Activated CD4-positive, alpha-beta T cell treated with anti-CD3 and anti-CD28 coated beads, Interleukin-2, amount 50 U/mL, for 24 hours (primary cell): ENCODE data around the gene MYO18B.

Source experiments
- DNase-seq, 2 donors: peaks; one replicate each; pipeline ENCODE4 v3.0.0-alpha.2; 2020; ENCODE audit warnings: low read depth in 1 of 2, low spot score in 1 of 2

MYO18B gene

DNA sequence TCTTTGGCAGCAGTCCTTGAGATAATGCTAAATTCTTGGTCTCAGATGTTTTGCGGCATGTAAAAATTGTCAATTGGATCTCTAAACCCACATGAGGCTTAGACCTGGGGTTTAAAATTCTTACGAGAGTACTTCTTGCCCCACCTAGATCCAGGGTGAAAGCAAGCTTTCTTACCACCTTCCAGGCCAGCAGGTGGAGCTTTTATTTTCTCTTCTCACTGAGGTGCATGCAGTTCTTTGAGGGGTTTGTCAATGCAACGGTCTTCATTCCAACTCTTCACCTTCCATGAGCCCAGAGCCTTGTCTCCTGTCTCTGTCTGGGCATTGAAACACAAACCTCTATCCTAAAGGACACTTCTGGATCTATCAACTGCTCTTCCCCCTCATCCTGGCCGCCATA is 154.1 kb downstream of the MYO18B start:
- DNase-seq: no peak

DNA sequence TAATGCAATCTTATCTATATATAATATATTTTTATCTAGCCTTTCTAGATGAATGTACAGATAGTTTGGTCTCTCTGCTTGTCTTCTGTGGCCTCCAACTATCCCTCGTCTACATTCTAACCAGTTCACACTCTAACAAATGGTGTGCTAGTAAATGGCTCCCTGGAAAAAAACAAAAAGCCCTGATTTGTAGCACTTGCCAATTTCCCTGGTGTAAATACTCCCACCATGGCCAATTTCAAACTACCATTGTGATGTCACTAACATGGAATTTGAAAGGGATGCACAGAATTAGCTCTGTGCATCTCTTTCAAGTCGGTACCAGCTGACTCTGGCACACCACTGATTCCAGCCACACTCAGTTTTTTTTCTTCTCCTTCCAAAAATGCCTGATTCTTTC is 154.6 kb downstream of the MYO18B start:
- DNase-seq: no peak

DNA sequence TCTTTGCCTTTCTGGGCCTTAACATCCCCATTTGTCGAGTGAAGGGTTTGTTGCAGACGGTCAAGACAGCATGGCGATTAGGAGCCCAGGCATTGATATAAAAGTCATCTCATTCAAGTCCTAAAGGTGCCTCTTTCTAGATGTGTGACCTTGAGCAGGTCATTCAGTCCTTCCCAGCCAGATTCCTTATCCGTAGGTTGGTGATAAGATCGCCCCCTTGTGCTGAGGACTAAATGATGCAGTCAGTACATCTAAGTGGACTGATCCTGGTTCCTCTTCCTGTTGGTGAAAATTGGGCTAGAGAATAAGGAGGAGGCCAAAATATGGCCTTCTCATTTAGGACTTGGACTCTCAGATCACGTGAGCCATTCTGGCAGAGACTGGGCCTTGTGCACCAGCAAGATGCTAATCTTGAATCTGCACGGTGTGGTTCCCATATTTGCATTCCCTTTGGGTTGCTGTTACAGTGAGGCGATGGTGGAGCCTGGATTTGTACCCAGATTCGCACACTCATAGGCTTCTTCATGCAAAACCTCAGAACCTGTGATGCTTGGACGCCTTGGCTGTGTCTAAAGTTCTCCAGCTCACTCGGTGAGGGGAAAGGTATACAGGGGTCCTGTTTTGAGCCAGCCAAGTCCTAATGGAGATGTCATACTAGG is 156.8 kb downstream of the MYO18B start:
- no peak for DNase-seq

DNA sequence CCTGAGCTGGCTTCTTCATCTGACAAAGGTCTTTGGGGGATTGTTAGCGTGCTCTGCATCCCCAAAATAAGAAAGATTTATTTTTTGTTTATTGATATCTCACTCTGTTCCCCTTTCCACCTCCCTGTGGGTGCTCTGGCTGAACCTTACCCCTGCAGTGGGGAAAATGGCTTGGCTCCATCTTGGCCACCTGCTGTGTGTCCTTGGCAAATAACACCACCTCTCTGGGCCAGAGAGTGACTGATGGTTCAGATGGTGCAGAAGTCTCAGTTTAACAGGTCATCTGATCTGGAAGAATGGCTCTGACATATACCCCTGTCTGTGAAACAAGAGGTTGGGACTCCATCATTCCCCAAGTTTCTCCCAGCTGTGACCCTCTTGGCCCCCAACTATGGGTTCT is 157.6 kb downstream of the MYO18B start:
- DNase-seq: no peak

DNA sequence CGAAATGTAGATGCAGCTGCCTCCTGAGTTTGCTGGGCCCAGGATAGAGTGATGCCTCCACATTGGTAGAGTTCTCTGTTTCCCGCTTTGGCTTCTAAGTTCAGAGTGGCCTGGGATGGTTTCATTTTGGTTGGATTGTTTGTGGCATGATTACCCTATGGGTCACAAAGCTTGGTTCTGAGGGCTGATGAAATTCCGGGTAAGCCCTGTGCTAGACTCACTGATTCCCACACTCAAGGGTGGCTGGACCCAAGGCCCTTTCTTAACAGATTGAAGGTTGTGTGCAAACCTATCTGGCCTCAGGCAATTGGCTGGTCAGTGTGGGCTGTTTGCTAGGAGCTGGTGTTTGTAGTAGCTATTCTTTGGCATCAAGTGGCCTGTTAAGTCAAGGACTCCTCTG is 158.4 kb downstream of the MYO18B start:
- DNase-seq: no peak

DNA sequence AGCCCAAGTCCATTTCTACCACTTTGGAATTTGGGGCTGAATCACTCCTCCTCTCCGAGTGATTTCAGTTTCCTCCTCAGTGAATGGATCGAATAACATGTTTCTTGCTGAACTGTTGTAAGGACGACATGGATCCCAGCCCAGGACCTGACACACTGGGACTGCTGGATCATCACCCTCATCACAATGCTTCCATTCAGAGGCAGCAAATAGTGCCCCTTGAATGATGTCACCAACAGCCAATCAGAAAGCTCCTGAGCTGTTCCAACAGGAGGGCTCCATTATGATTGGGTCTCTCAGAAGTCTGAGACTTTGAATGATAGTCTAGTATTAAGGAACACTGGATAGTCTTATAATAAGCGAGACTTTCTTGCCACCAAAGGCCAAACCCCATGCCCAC is 158.9 kb downstream of the MYO18B start:
- DNase-seq: no peak

DNA sequence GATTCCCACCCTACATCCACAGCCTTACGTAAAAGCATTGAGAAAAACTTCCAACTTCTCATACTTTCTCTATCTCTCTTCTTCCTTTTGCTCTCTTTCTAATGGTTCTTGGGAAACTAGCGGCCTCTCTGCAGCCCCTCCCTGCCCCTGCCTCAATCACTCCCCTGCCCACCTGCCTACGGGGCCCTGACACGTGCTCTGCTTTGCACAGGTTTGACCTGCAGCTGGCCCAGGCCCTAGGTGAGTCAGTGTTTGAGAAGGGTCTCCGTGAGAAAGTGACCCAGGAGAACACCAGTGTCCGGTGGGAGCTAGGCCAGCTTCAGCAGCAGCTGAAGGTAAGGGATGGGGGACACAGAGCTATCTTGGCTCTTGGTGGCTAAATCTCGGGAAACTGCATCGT is 160.4 kb downstream of the MYO18B start:
- DNase-seq: no peak

DNA sequence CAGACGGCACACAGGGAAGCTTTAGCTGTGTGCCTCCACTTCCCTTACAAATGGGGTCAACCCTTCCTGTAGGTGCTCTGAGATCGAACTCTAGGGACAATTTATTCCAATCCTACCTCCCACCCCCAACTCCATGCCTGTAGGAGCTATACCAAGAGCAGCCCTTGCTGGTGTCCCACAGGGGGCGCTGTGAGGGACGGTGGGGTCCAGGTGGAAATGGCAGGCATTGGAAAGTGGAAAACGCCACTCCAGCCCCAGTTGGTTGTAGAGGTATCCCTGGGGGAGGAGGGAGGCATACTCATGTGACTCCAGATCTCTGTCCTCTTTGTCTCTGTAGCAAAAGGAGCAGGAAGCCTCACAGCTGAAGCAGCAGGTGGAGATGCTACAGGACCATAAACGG is 161.3 kb downstream of the MYO18B start:
- DNase-seq: no peak

DNA sequence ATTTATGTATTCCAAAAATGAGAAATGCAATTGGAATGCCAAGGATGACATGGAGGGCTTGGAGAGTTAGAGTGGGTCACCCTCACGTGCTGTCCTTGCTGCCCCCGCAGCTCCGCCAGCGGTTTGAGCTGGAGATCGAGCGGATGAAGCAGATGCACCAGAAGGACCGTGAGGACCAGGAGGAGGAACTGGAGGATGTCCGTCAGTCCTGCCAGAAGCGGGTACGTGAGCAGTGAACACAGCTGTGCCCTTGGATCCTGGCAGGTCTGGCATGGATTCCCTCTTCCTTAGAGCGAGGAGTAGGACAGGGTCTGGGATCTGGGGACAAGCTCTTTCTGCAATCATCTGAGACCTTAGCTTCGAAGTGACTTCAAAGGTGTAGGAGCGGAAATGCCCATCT is 166.2 kb downstream of the MYO18B start:
- DNase-seq: no peak

DNA sequence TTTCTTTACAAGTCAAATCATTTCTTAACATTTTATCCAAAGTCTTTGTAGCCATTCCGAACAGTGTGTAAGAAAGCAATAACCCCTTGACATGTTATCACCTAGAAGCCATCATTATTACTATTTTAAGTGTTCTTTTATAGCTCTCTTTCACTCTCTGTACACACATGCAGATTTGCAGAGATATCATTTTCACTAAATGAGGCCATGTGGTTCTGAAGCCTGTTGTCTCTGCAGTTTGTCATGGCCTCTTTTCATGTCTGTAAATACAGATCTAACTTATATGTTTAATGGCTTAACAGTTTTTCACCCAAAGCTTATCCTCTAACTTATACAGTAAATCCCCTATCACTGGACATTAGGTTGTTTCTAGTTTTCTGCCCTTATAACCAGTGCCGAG is 166.8 kb downstream of the MYO18B start:
- no peak for DNase-seq

DNA sequence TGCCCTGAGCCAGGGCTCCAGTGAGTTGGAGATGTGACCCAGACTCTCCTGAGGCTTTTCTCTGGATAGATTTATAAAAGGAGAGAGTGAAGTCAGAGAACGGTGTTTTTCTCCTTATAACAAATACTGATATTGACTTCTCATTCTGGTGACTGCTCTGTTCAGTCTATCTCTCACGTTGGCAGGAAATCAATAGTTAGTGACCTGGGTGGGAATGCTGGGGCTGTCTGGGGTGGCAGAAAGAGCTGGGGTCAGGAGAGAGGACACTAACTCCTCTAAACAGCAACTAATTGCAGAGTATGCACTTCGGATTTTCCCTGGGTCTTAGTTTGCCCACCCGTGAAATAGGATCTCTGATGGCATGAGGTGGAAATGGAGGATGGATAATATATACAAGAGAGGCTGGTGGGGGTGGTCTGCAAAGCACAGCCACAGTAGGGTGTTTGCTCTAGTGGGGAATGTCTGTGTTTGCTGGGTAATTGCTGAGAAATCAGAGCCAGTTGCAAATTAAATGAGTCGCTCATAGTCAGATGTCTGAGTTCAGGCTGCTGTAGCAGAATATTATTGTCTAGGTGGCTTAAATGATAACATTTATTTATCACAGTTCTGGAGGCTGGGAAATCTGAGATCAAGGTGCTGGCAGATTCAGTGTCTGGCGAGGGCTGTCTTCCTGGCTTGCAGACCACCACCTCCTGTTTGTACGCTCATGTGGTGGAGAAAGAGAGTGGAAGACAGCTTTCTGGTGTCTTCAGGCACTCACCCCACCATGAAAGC is 167.8 kb downstream of the MYO18B start:
- DNase-seq: no peak

DNA sequence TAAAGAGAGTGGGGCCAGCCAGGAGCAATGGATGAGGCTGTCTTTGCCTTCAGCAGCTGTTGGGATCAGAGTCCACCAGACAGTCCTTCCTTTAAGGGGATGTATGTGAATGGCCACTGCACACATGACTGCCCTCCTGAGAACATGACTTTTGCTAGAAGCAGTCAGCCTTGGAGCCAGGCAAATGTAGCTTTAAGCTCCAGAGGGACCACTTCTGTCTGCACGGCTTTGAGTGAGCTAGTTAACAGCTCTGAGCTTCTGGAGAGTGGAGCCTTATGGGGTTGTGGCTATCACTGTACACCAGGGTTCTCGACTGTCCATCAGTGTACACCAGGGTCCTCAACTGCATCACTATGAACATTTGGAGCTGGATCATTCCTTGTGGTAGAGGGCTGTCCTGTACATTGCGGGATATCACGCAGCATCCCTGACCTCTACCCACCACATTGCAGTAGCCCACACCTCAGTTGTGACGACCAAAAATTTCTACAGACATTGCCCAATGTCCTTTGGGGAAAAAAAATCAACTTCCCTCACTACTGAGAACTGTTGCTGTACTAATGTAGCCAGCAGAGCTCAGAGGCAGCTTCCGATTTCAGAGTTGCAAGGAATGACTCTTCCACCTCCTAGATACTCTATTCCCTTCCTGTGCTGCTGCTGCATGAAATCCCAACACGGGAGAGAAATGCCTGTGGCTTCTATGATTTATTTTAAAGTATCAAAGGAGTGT is 169.4 kb downstream of the MYO18B start:
- DNase-seq: no peak

DNA sequence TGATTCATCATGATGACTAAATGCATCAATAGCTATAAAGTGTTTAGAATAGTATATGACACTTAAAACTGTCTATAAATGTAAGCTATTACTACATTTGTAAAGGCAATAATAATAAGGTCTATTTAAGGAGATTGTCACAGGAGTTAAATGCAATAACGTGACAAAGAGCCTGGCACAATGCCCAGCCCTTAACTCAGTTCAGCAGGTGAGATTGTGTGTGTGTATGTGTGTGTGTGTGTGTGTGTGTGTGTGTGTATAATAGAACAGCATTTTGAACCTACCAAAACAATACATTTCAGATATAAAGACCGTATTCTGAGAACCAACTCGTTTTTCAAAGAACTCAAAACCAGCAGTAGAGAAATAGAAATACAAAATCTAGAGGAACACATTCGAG is 177.5 kb downstream of the MYO18B start:
- no peak for DNase-seq

DNA sequence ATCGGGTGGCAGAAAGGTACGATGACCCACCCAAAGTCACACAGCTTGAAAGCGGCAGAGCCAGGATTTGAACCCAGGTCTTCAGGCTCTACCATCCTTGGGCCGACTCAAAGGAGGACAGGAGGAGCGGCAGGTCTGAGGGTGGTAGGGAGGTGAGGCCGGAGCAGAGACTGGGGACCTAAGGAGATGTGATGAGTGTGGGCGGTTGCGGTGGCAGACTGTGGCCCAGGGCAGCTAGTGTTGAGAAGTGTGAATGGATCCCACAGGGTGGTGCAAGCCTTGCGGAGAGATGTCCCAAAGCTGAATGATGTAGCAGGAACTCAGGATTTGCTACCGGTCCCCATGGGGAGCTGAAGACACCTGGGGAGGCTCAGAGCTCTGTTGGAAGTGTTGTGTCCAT is 180.2 kb downstream of the MYO18B start:
- no peak for DNase-seq

DNA sequence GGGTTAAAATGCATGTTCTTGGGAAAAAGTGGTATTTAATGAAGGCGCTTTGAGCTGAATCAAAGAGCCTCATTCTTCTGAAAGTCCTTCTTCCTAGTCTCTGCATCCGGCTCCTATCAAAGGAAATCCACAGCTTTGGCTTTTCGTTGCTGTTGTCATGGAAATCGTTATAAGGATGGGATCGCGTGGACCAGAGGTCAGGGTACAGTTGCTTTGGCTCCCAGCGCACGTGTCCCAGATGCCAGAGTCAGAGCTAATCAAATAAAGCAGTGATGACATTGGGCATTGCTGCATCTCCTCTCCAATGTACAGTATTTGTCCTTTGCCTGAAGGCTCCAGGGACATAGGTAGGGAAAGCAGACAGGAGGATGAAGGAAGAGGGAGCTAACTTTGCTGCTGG is 181.9 kb downstream of the MYO18B start:
- no peak for DNase-seq

DNA sequence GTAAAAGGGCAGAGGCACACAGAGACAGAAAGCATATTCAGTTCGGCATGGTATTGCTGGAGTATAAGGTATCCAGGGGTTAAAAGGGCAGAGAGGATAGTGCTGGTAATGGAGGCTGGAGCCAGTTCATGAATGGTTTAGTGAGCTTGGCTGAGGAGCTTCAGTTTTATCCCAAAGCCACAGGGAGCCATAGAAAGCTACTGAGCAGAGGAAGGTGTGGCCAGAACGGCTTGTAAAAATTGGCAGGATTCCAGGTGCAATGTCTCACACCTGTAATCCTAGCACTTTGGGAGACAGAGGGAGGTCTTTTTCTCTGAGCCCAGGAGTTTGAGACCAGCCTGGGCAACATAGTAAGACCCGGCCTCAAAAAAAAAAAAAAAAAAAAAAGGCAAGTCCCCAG is 186.1 kb downstream of the MYO18B start:
- DNase-seq: no peak

DNA sequence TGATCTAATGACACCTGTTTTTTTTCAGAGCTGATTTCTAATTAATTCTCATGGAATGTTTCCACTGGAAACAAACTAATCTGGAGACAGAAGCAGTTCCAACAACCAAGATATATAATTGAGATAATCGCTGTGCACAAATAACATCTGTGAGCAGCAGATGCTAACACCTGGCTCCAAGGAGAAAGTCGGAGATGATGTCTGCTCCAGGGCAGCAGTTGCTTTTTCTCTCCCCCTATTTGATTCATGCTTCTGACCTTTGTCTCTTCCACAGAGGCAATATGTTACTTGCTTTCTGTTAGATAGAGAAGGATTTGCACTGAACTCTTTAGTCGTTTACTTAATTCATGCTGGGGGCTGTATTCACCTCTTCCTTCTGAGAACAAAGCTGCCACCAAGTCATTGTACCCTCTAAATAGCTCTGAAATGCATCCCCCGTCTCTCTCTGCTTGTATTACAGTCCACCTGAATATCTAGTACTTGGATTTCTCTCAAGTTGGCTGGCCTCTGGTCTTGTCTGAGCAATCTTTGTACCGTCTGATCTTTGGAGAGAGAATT is 187.4 kb downstream of the MYO18B start:
- DNase-seq: no peak

DNA sequence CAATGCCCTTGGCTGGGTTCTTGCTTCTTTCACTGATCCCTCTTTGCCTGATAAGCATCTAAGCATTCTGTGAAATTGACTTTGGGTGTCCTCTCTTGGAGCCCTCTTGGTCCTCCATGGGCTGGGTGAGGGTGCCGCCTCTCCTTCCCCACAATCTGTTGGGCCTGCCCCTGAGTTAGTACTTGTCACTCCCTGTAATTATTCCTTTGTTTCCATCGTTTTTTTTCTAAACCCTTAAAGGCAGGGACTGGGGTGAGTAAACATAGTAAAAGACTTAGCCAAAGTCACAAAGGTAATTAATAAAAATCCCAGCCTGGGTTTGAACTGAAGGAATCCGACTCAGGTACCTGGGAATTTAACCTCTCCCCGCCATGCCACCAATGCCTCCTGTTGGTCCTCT is 188.1 kb downstream of the MYO18B start:
- DNase-seq: no peak

DNA sequence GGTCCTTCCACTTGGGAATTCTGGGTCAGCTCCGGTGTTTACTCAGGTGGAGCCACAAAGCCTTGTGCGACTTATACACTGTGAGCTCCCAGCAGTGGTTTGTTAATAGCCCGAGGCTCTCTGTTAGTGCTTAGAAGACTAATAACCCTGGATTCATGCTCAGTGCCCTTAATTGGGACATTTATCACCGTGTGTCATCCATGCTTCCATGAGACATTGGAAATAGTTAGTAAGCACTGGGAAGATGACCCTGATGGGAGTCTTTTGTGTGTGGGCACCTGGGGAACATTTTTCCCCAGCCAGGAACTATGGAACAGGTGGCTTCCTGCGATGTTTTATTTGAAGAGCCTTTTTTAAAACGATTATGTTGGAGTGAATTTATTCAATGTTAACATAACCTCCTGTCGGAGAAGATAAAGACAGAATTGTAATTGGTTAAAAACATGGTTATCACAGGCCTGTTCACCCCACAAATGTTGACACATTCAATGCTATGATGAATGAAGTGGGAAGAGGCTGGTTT is 188.9 kb downstream of the MYO18B start:
- DNase-seq: no peak

DNA sequence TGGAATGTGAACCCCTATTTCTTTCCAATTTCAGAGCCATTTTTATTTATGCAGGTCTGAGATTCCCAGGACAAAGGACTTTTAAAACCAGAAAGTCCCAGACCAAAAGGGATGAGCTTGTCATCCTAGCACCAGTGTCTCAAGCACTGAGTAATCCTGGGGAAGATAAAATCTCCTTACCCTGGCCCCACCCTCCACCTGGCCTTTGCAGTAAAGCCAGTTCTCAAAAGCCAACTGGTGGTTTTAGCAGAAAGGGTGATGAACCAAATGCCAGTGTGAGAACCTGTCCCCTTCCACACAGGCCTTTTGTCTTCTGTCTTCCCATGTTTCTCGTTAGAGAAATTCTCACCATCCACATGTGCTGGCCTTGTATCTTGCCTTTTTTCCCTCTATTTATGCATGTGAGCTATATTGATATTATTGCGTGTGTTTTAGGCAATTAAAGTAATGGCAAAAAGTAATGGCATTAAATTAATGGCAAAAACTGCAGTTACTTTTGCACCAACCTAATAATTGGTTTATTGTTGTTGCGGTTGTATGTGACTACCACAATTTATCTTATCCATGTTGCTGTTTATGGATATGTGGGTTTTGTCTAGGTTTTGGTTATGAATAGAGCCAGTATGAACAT is 191.3 kb downstream of the MYO18B start:
- no peak for DNase-seq
